Lower leg skin (tissue), 4 donors: Measurements from ENCODE around the gene ABCC1. TPM values are rescaled to one million over a fixed set of nuclear protein-coding genes. Genes with fewer than 3 reads are reported as not detected.

Experiments used
- DNase-seq, 2 donors: peaks; one replicate each; pipeline ENCODE4 v3.0.0-alpha.2; 2019; ENCODE audit warnings: low spot score in 2 of 2
- H3K4me3 ChIP-seq: fragments of 200-600 bp; sonication (generic); 2 replicates; pipeline ENCODE4 v1.5.1; 2017; ENCODE audit warnings: mild to moderate bottlenecking, low read depth; ENCODE audit not compliant: poor library complexity, severe bottlenecking
- CTCF ChIP-seq, 3 donors: fragments of 450-650 bp; IDR thresholded peaks; one replicate each; pipeline ENCODE4 v1.5.1; 2016; ENCODE audit warnings: antibody characterized with exemption in 3 of 3, mild to moderate bottlenecking in 3 of 3, moderate library complexity in 2 of 3
- POLR2A ChIP-seq, 2 donors: fragments of 450-650 bp; IDR thresholded peaks; one replicate each; pipeline ENCODE4 v1.6.1; 2016 to 2017; ENCODE audit warnings: antibody characterized with exemption in 2 of 2, mild to moderate bottlenecking in 1 of 2, moderate library complexity in 1 of 2
- WGBS, 2 donors: methylation state at CpG; one replicate each; pipeline ENCODE4 v1.1.5; 2018; 5-methylcytosine and 5-hydroxymethylcytosine counted together
- intact Hi-C: fragments of 100-400 bp; cut with DNase I; formaldehyde crosslinking; loops from one replicate; pipeline ENCODE4 v1.15.0; 2023; ENCODE audit warnings: low total_unique reads
- total RNA-seq, 4 donors: library from RNA; depleted of rRNA; stranded (reverse); fragments of >200 nt; gene quantifications; one replicate each; pipeline ENCODE4 v1.1.0, GENCODE V29; 2016

The ABCC1 gene
- total RNA-seq, 4 donors from 2014 or later = 16.4 to 25.3 (median 21.8) TPM

GRCh38 chr16:15961060-15961511 lies 11.7 kb downstream of the ABCC1 start:
- no peak overlapping the region for H3K4me3 ChIP-seq
- WGBS, 2 donors = 54 to 57% methylated on average over 5 of the region's 5 CpGs
- intact Hi-C loops = no loop called here

GRCh38 chr16:15961571-15962090 lies 12.2 kb downstream of the ABCC1 start:
- TF ChIP-seq POLR2A (IDR thresholded peaks at IDR 0.05) (no peak), CTCF (IDR thresholded peaks at IDR 0.05) (no peak)
- no peak for DNase-seq
- intact Hi-C loops = no loop called here
- 63 to 64% methylated on average over 4 of the region's 4 CpGs for WGBS, 2 donors
- no peak overlapping the region for H3K4me3 ChIP-seq

More at GRCh38 chr16:15961060-15961511, 11.7 kb downstream of the ABCC1 start:
- DNase-seq = no peak
- no peak for TF ChIP-seq CTCF (IDR thresholded peaks at IDR 0.05)
- TF ChIP-seq POLR2A (IDR thresholded peaks at IDR 0.05) = no peak

- no peak for DNase-seq
- no peak for TF ChIP-seq POLR2A (IDR thresholded peaks at IDR 0.05)
- TF ChIP-seq CTCF (IDR thresholded peaks at IDR 0.05) = no peak
- no peak overlapping the region for H3K4me3 ChIP-seq
- intact Hi-C loops = no loop called here
- WGBS, 2 donors = 47 to 62% methylated on average over 5 of the region's 5 CpGs
Measured at GRCh38 chr16:15963307-15963910, 14.0 kb downstream of the ABCC1 start.

- no peak for DNase-seq
- intact Hi-C loops = loop anchor here (2.0 kb wide), 1 partner anchor 14 kb away; no protein-coding TSS in a partner anchor
- 72 to 75% methylated on average over 5 of the region's 5 CpGs for WGBS, 2 donors
- no peak overlapping the region for H3K4me3 ChIP-seq
- TF ChIP-seq CTCF (IDR thresholded peaks at IDR 0.05) (no peak), POLR2A (IDR thresholded peaks at IDR 0.05) (no peak)
Measured at GRCh38 chr16:15966420-15966819, 17.0 kb downstream of the ABCC1 start.

GRCh38 chr16:15966836-15967546 lies 17.6 kb downstream of the ABCC1 start:
- no peak overlapping the region for H3K4me3 ChIP-seq
- no peak for DNase-seq
- 23 to 29% methylated on average over 5 of the region's 5 CpGs for WGBS, 2 donors
- TF ChIP-seq CTCF (IDR thresholded peaks at IDR 0.05) = no peak
- no peak for TF ChIP-seq POLR2A (IDR thresholded peaks at IDR 0.05)
- intact Hi-C loops = loop anchor here (2.0 kb wide), 1 partner anchor 14 kb away; no protein-coding TSS in a partner anchor
